Type B pancreatic cell (in vitro differentiated cells): Measurements from ENCODE around the gene DCAF7. TPM values are rescaled to one million over a fixed set of nuclear protein-coding genes. Genes with fewer than 3 reads are reported as not detected.

Experiments used
- DNase-seq: peaks from one replicate; pipeline ENCODE4 v3.0.0; 2021; ENCODE audit warnings: mixed read lengths; ENCODE audit not compliant: unreplicated experiment; ENCODE audit errors: extremely low spot score
- H3K27ac Mint-ChIP-seq: 2 replicates; pipeline ENCODE4 v1.8.0; 2021; ENCODE audit warnings: mild to moderate bottlenecking, mixed read lengths
- H3K27me3 Mint-ChIP-seq: 2 replicates; pipeline ENCODE4 v1.8.0; 2021; ENCODE audit warnings: mixed read lengths
- H3K36me3 Mint-ChIP-seq: 2 replicates; pipeline ENCODE4 v1.8.0; 2021; ENCODE audit warnings: mixed read lengths
- H3K4me1 Mint-ChIP-seq: one replicate; pipeline ENCODE4 v1.8.0; 2021; ENCODE audit warnings: mixed read lengths; ENCODE audit not compliant: unreplicated experiment
- H3K4me3 Mint-ChIP-seq: 2 replicates; pipeline ENCODE4 v1.8.0; 2021; ENCODE audit warnings: mild to moderate bottlenecking, mixed read lengths
- H3K9me3 Mint-ChIP-seq: 2 replicates; pipeline ENCODE4 v1.8.0; 2021; ENCODE audit warnings: mixed read lengths
- total RNA-seq: library from RNA; stranded (reverse); gene quantifications from 2 replicates; pipeline ENCODE4 v1.2.1, GENCODE V29; 2021; ENCODE audit warnings: low replicate concordance
- TF ChIP-seq, protein P1 (sequence below): fragments of 200-600 bp; sonication (generic); conservative IDR thresholded peaks from 2 replicates; pipeline ENCODE4 v1.5.0; 2021; ENCODE audit warnings: antibody characterized with exemption, mild to moderate bottlenecking

DCAF7 gene
- total RNA-seq, 1 donor from 2014 or later, result 123 TPM

DNA sequence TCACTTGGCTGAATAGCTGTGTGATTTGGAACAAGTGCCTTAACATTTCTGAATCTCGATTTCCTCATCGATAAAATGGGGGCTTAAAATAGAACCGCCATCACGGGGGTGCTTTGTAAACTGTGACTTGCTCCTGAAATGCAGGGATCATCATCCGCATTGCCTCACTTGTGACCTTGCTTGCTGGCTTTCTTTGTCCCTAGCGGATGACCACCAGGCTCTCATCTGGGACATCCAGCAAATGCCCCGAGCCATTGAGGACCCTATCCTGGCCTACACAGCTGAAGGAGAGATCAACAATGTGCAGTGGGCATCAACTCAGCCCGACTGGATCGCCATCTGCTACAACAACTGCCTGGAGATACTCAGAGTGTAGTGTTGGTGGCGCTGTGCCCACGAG lies 38.5 kb downstream of the DCAF7 start:
- Mint-ChIP-seq H3K27me3 (no peaks in the 10 kb centered on the region), H3K4me3 (no peak overlapping the region), H3K36me3 (peaks cover 29% of the 10 kb centered on the region), H3K4me1 (no peaks in the 10 kb centered on the region), H3K9me3 (no peaks in the 10 kb centered on the region), H3K27ac (no peak overlapping the region)
- TF ChIP-seq, protein P1, sequence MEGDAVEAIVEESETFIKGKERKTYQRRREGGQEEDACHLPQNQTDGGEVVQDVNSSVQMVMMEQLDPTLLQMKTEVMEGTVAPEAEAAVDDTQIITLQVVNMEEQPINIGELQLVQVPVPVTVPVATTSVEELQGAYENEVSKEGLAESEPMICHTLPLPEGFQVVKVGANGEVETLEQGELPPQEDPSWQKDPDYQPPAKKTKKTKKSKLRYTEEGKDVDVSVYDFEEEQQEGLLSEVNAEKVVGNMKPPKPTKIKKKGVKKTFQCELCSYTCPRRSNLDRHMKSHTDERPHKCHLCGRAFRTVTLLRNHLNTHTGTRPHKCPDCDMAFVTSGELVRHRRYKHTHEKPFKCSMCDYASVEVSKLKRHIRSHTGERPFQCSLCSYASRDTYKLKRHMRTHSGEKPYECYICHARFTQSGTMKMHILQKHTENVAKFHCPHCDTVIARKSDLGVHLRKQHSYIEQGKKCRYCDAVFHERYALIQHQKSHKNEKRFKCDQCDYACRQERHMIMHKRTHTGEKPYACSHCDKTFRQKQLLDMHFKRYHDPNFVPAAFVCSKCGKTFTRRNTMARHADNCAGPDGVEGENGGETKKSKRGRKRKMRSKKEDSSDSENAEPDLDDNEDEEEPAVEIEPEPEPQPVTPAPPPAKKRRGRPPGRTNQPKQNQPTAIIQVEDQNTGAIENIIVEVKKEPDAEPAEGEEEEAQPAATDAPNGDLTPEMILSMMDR, result no peak
- DNase-seq, result no peak

DNA sequence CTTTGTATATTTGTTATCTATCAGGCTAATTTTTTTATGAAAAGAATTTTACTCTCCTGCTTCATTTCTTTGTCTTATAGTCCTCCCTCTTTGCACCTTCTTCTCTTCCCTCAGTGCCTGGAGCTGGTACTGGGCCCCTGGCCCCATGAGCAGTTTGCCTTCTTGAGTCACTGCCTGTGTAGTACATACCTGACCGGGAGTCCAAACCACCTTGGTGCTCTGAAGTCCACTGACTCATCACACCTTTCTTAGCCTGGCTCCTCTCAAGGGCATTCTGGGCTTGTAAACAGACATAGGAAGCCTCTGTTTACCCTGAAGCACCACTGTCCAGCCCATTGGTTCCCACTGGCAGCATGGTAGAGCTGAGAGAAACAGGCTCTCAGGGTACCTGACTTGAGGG lies 39.4 kb downstream of the DCAF7 start:
- Mint-ChIP-seq H3K9me3 (no peaks in the 10 kb centered on the region), H3K4me1 (no peaks in the 10 kb centered on the region), H3K27ac (no peak overlapping the region), H3K27me3 (no peaks in the 10 kb centered on the region), H3K4me3 (no peak overlapping the region), H3K36me3 (peaks cover 29% of the 10 kb centered on the region)
- TF ChIP-seq, protein P1, result no peak
- DNase-seq, result no peak

DNA sequence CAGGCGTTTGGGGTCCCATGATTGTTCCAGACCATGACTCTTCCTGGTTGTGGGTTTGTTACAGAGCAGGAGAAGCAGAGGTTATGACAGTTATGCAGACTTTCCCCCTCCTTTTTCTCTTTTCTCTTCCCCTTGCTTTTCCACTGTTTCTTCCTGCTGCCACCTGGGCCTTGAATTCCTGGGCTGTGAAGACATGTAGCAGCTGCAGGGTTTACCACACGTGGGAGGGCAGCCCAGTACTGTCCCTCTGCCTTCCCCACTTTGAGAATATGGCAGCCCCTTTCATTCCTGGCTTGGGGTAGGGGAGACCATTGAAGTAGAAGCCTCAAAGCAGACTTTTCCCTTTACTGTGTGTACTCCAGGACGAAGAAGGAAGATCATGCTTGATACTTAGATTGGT lies 42.5 kb downstream of the DCAF7 start:
- H3K27ac Mint-ChIP-seq, result no peak overlapping the region
- TF ChIP-seq, protein P1, result no peak
- no peak for DNase-seq
- H3K27me3 Mint-ChIP-seq, result no peaks in the 10 kb centered on the region
- peaks cover 16% of the 10 kb centered on the region for H3K36me3 Mint-ChIP-seq
- H3K4me1 Mint-ChIP-seq, result no peaks in the 10 kb centered on the region
- H3K4me3 Mint-ChIP-seq, result no peak overlapping the region
- H3K9me3 Mint-ChIP-seq, result no peaks in the 10 kb centered on the region

DNA sequence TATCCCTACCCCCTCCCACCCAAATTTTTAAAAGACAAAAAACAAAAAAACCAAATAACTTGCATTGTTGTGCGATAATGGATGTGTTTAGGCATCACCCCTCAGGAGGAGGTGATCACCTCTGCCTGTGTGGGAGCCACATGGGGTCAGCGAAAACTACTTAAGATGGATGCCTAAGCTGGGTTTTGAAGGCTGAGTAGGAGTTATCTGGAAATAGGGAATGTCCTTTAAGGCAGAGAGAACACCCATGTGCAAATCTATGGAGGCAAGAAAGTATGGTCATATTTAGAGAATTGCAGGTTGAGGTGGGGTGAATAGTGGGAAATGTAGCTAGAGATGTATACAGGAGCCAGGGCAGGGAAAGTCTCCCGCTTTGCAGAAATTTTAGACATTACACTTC lies 44.9 kb downstream of the DCAF7 start:
- H3K4me1 Mint-ChIP-seq, result peaks cover 2% of the 10 kb centered on the region
- DNase-seq, result no peak
- no peak overlapping the region for H3K4me3 Mint-ChIP-seq
- H3K9me3 Mint-ChIP-seq, result no peaks in the 10 kb centered on the region
- TF ChIP-seq, protein P1, result no peak
- peaks cover 6% of the 10 kb centered on the region for H3K36me3 Mint-ChIP-seq
- H3K27me3 Mint-ChIP-seq, result no peaks in the 10 kb centered on the region
- H3K27ac Mint-ChIP-seq, result no peak overlapping the region

DNA sequence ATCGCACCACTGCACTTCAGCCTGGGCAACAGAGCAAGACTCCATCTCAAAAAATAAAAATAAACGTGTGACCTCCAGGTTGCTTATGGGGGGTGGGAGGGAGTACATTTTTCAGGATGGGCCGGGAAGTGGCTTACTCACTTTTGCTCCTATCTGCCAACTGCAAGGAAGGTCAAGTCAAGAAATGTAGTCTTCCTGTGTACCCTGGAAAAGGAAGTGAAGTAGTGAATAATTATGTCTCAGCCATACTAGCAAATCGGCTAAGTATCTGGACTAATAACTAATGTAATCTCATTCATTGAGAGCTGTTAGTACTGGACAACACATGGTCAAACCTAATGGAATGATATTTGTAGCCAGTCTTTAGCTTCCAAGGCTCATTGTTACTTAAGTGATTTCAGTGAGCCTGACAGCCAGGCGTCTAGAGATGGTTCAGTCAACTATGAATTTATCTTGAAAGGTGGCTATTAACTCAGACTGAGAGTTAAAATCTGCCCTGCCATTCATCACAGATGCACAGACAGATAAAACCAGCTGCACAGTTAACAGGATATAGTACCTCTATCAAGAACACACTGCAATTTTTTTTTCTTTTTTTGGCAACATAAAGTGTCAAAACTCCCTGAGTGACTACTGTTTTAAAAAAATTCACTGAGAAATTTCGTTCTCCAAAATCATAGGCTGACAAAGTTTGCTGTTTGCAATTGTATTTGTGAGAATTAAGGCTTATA lies 46.7 kb downstream of the DCAF7 start:
- DNase-seq, result no peak
- peaks cover 4% of the 10 kb centered on the region for H3K36me3 Mint-ChIP-seq
- TF ChIP-seq, protein P1, result no peak
- H3K4me3 Mint-ChIP-seq, result no peak overlapping the region
- H3K9me3 Mint-ChIP-seq, result no peaks in the 10 kb centered on the region
- H3K4me1 Mint-ChIP-seq, result peaks cover 14% of the 10 kb centered on the region
- H3K27me3 Mint-ChIP-seq, result no peaks in the 10 kb centered on the region
- no peak overlapping the region for H3K27ac Mint-ChIP-seq
